Fibroblast of gingiva (primary cell): Measurements from ENCODE around the gene SHC2.
"Not testable (repeated sequence)": the region's sequence is repeated elsewhere in the genome, so short reads cannot be mapped to it uniquely, and the experiment has no call there.

ENCODE experiments used
- DNase-seq: peaks from one replicate; pipeline ENCODE4 v3.0.0-alpha.2; 2011; ENCODE audit warnings: low read depth

Gene SHC2

DNA sequence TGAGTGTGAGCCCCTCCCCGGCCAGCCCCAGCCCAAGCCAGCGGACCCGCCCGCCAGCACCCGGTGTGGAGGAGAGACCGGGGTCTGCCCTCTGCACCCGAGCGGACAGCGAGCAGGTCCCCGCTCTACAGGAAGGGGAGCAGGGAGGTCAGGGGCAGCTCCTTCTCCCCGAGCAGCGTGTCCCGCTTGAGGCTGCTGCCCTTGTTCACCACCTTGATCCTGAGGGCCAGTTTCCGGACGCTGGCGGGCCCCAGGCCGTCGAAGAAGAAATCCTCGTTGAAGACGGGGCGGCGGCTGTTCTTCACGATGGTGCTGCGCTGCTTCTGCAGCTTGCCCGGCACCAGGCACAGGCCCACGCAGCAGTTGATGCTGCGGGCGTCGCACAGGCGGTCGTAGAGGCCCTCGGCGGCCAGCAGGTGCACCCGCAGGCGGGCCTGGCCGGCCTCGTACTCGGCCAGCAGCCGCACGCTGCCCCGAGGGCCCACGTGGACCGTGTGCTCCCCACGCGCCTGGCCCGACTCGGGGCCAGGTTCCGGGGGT, 53.8 kb downstream of the SHC2 start:
- DNase-seq = no peak

DNA sequence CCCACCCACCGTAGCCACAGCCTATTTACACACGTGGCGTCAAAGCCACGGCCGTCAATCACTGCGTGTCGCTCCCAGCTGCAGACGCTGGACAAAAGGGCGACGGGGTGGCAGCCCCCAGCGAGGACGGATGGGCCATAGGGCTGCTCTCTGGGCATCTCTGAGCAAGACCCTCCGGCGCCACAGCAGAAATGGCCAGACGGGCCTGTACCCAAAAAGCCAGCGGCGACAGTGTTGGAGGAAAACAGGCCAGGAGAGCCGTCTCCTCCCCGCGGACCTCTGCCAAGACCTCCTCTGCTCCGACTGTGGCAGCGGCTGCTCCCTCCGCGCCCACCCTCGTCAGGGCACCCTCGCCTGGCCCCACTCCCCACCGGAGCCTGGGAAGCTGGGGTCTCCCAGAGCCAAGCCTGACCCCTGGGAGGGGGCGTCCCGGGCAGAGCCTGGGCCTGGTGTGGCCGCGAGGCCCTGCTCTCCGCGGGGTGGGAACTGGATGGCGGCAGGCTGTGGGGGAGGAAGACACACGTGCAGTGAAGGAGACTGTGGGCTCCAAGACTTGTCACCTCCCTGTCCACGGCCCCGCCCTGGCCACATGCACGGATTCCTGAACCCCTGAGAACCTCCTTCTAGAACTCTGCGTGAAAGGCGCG, 54.6 kb downstream of the SHC2 start:
- DNase-seq = no peak

GRCh38 chr19:405121-405965, 55.5 kb downstream of the SHC2 start:
- no peak for DNase-seq

- DNase-seq = no peak
Observed at GRCh38 chr19:403221-404027, 57.4 kb downstream of the SHC2 start.

GRCh38 chr19:402786-403185, 58.0 kb downstream of the SHC2 start:
- DNase-seq = no peak

- DNase-seq = no peak
Observed at GRCh38 chr19:401866-402511, 58.8 kb downstream of the SHC2 start.

DNA sequence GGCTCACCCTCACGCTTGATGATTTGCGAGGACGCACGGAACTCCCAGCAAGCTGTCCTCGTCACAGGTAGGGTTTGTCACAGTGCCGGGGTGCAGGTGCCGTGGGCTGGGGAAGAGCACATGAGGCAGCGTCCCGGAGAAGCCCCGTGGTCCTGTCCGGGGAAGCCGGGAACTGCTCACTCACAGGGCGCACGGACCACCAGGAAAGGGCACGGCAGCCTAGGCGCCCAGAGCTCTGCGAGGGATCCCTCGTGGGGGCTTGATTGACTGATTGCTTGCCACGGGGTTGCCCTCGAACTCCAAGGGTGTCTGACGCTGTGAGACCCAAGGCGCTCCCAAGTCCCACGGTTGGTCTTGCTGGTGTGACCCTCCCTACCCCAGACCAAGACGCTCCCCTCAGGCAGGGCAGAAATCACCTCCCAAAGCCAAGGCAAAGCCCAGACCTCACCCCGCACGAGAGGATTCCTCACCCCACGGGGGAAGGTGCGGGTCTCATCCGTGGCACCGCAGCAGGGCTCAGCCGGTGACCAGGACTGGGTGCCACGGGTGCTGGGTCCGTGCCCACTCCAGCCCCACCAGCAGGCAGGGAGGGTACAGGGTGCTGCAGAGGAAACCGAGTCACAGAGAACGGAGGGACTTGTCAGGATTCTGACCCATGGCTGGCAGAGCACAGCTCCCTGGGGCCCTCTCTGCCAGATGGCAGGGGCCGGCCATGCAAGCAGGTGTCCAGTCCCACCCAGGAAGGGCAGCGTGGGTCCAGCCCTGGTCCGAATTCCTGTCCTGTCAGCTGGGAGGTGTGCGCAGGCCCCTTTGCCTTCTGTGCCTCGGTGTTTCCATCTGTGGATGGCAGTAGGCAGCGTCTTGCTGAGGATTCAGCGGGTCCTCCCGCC, 59.6 kb downstream of the SHC2 start:
- no peak for DNase-seq

GRCh38 chr19:399370-399769, 61.5 kb downstream of the SHC2 start:
- DNase-seq = no peak

GRCh38 chr19:398719-399118, 62.1 kb downstream of the SHC2 start:
- DNase-seq = no peak

- DNase-seq = no peak
Observed at GRCh38 chr19:397941-398706, 62.7 kb downstream of the SHC2 start.

DNA sequence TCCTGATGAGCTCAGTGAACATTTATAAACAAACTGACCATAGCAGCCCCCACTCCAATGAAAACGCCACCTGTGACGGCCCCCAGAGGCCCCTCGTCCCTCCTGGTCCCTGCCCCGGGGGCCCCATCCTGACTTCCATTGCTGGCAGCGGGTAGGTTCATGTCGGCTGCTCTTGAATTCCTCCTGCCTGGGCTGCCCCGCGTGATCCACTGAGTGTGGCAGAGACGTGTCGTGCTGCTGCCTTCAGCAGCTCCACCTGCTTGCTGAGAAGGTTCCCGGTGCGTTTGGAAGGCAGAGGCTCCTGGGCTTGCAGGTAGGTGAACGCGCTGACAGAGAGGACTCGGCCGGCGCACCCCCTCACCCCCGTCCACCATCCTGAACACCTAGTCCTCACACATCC, 63.5 kb downstream of the SHC2 start:
- no peak for DNase-seq

DNA sequence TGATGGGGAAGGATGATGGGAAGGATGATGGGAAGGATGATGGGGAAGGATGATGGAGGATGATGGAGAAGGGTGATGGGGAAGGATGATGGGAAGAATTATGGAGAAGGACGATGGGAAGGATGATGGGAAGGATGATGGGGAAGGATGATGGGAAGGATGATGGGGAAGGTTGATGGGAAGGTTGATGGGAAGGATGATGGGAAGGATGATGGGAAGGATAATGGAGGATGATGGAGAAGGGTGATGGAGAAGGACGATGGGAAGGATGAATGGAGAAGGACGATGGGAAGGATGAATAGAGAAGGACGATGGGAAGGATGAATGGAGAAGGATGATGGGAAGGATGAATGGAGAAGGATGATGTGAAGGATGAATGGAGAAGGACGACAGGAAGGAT, 65.4 kb downstream of the SHC2 start:
- no peak for DNase-seq

GRCh38 chr19:394857-395256, 66.0 kb downstream of the SHC2 start:
- not testable (repeated sequence) for DNase-seq

DNA sequence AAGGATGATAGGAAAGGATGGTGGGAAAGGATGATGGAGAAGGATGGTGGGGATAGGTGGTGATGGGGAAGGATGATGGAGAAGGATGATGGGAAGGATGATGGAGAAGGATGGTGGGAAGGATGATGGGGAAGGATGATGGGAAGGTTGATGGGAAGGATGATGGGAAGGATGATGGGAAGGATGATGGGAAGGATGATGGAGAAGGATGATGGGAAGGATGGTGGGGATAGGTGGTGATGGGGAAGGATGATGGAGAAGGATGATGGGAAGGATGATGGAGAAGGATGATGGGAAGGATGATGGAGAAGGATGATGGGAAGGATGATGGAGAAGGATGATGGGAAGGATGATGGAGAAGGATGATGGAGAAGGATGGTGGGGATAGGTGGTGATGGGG, 67.3 kb downstream of the SHC2 start:
- not testable (repeated sequence) for DNase-seq

GRCh38 chr19:392375-392970, 68.4 kb downstream of the SHC2 start:
- DNase-seq = no peak

GRCh38 chr19:391726-392374, 69.0 kb downstream of the SHC2 start:
- DNase-seq = no peak

- no peak for DNase-seq
Observed at GRCh38 chr19:391207-391557, 69.7 kb downstream of the SHC2 start.

DNA sequence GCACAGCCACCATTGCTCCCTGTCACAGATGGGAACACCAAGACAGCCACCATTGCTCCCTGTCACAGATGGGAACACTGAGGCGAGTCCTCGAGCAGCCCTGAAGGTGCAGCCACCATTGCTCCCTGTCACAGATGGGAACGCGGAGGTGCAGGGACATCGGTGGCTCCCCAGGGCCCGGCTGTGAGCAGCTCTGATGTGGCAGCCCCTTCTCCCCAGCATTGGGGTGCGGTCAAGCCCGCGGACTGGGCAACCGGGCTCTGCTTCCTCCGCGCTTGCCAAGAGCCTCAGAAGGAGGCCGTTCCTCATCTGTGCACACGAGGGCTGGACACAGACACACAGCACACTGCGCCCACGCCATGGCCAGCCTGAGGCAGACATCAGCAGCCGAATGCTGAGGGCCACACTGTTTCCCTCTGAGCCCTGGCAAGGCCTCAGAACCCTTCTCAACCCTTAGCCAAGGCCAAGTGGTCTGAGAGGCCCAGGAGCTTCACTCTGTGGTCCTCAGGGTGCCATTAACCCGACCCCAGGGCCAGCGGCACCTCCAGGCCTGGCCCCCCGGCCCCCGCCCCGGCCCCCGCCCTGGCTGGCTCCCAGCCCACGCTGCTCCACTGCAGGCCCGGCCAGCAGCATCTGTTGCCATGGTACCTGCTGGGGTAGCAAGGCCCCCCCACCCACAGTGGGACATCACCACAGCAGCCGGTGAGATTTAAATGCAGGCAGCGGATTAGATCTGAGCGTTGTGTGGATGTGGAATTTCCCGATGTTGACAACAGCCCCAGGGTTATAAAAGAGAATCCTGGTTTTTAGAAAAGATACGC, 70.2 kb downstream of the SHC2 start:
- no peak for DNase-seq

DNA sequence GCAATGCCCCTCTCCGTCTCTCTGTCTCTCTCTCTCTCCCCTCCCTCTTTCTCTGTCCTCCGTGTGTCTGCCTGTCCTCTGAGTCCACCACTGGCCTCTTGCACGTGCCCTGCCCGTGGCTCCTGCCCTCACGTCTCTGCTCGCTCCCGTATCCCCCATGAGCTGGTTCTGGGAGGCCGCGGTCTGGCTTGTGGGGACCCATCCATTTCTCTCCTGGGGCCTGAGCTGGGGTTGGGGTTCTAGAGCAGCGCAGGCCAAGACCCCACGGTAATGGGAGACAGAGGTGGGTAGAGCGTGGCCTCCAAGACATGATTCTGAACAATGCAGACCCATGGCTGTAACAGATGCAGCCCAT, 70.9 kb downstream of the SHC2 start:
- DNase-seq = no peak
